Stimulated activated CD4-positive, alpha-beta T cell treated with anti-CD3 and anti-CD28 coated beads, Interleukin-4, amount 100 ng/mL, for 1 hour (primary cell): ENCODE measurements around the gene TMEM150B.

Source experiments
- DNase-seq: peaks from one replicate; pipeline ENCODE4 v3.0.0-alpha.2; 2020

TMEM150B gene

GRCh38 chr19:55304279-55304978 is 20.7 kb downstream of the TMEM150B start:
- peak; percentile 18 for DNase-seq

DNA sequence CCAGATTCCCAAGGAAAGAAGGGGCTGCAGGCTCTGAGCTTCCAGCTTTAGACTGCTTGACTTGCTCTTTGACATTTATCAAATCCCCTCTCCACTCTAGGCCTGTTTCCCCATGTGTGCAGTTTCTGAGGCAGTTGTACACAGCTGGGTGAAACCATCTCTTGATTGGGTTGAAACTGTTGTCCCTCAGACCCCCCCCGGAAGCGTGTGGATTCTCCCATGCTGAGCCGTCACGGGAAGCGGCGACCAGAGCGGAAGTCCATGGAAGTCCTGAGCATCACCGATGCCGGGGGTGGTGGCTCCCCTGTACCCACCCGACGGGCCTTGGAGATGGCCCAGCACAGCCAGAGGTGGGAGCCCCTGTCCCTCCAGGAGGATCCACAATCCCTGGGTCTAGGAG is 21.7 kb downstream of the TMEM150B start:
- DNase-seq: no peak

DNA sequence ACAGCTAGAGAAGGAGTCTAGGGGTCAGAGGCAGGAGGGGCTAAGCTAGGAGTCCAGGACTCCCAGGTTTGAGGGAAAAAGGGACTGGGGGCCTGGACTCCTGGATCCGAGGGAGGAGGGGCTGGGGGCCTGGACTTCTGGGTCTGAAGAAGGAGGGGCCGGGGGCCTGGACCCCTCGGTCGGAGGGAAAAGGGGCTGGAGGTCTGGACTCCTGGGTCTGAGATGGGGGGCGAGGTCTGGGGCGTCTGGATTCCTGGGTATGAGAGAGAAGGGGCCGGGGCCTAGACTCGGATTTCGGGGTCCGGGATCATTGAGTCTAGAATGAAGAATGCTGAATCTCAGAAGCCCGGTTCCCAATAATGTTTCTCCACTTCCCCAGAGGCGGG is 22.8 kb downstream of the TMEM150B start:
- DNase-seq: no peak

GRCh38 chr19:55301459-55302317 is 23.5 kb downstream of the TMEM150B start:
- DNase-seq: peak; percentile 97

DNA sequence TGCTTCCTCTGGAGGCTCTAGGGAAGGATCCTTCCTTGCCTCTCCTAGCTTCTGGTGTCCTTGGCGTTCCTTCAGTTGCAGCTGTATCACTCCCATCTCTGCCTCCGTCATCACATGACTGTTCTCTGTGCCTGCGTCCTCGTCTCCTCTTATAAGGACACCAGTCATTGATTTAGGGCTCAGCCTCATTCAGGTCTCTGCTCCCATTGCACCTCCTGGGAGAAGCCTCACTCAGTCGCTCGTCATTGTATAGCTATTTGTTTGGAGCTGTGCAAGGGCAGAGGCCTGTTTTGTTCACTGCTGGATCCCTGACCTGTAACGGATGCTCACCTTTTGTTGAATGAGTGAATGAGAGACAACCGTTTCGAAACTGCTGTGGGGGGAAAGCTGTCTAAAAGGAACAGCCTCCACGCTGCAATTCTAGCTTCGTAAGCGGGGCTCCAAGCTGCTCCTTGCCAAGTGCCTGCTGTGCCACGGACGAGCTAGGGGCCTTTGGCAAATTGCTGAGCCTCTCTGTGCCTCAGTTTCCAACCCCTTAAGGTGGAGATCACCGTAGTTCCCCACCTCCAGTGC is 24.2 kb downstream of the TMEM150B start:
- DNase-seq: no peak

DNA sequence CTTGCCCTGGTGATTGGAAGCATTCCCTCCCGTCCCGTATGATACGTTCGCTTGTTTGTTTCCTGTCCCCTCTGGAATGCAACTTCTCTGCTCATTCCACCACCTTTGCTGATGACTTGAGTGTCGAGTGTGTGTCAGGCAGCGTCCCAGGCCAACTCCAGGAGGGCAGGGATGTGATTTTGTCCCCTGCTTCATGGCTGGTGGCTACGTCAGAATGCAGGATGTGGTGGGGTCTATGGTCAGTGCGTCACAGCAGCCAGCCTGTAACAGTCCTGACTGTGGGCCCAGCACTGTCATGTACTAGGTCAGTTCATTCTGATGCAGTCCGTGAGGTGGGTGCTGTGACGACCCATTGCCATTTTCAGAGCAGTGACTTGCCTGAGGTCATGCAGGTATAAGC is 25.1 kb downstream of the TMEM150B start:
- no peak for DNase-seq

GRCh38 chr19:55297267-55297666 is 27.9 kb downstream of the TMEM150B start:
- no peak for DNase-seq

DNA sequence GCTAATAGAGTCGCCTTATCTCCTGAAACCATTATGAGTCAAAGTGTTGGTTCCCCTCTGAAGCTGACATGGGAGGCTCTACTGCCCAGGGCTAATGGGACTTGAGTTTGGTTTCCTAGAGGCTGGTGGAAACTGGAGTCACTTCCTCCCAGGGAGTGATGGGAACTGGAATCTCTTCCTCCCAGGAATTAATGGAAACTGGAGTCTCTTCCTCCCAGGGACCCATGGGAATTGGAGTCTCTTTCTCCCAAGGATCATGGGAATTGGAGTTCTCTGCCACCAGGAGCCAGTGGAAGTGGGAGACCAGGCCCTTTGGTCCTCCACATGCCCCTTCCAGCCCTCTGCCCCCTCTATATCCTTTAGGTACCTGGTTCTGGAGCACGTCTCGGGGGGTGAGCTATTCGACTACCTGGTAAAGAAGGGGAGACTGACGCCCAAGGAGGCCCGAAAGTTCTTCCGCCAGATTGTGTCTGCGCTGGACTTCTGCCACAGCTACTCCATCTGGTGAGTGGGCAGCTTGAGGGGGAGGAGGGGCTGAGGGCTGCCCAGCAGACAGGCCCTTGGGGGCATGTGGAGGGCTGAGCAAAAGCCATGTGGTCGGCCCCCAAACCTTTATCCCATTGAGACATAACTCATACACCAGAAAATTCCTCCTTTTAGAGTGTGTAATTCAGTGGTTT is 35.9 kb downstream of the TMEM150B start:
- no peak for DNase-seq

- DNase-seq: no peak
These were observed 37.6 kb downstream of the TMEM150B start for GRCh38 chr19:55287361-55288079.

DNA sequence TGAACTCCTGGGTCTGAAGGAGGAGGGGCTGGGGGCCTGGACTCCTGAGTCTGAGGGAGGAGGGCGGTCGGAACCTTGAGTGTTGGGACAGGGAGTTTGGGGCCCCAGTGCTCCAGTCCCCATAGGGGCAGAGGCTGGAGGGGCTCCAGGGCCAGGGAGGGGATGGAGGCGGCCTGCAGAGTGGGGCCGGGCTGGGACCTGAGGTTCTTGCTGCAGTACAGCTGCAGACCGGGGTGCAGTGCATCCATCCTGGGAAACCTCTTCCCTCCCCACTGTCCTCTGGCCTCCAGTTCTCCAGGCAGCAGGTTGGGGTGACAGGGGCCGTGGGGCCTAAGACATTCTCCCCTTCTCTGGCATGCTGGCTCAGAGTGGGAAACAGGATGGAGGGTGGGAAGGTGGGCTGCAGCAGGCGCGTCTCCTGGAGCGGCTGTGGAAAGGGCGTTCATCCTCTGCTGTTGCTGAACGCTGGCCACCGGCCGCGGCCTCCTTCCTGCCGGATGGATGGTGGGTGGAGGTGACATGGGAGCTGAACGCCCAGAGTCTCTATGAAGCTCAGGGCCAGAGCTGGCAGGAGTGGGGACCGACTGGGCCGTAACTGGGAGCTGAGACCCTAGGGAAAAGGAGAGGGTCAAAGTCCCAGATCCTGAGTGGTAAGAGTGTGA is 39.8 kb downstream of the TMEM150B start:
- DNase-seq: no peak

- no peak for DNase-seq
These were observed 40.6 kb downstream of the TMEM150B start for GRCh38 chr19:55284405-55285058.

DNA sequence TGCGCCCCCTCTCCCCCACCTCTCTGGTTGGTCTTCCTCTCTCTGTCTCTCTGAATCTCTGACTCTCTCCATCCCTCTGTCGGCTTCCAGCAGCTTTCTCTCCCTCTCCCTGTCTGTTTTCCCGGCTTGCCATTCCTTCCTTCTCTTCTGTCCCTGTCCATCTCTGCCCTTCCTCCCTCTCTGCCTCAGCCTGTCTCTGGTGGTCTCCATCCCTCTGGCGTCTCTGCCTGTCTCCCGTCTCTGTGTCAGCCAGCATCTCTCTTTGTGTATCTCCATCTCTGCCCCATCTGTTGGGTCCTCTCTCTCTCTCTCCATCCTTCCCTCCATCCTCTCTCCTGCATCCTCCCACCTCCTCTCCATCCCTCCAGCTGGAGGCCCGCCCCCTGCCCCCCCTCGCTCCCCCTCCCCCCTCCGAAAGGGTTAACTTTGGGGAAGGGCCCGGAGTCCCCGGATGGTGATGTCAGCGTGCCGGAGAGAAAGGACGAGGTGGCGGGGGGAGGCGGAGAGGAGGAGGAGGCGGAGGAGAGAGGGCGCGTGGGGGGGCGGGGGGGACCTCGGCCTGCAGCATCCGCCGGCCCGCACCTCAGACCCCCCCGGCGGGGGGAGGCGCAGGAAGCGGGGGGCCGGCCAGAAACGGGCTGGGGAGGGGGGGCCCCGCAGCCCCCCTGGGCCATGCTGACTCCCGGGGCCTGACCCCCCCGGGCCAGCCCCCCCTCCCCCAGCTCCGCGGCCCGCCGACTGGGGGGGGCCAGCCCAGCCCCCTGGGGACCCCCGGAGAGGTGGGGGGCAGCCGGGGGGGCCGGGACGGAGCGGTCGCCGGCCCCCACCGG is 41.4 kb downstream of the TMEM150B start, which contains the start of gene BRSK1:
BRSK1 (plus strand) TSS at position 450 of the 830 bp plus-strand sequence. CDS start 446 bp downstream, outside the sequence.
- DNase-seq: peak; percentile 54

GRCh38 chr19:55279770-55280643 is 45.1 kb downstream of the TMEM150B start, which contains the start of gene HSPBP1:
HSPBP1 (minus strand) TSS chr19:55280110; CDS start chr19:55279608, 502 bp downstream.
- DNase-seq: peak; percentile 93

DNA sequence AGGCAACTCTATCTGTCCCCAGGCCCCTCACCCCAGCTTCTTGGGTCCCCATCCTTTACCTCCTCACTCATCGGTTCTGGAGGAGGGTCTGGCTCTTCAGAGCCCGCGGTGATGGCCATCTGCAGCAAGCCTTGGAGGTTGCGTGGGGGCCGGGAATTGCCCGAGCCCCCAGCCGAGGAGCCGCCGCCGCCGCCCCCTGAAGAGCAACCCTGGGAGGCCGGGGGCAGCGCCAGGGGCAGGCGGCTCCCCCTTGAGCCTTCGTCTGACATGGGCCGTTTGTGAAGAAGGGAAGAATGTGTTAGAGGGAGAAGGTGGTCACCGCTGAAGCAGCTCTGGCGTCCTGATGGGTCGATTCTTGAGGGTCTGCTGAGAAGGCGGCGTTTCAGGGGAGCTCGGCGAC is 45.8 kb downstream of the TMEM150B start:
- no peak for DNase-seq

DNA sequence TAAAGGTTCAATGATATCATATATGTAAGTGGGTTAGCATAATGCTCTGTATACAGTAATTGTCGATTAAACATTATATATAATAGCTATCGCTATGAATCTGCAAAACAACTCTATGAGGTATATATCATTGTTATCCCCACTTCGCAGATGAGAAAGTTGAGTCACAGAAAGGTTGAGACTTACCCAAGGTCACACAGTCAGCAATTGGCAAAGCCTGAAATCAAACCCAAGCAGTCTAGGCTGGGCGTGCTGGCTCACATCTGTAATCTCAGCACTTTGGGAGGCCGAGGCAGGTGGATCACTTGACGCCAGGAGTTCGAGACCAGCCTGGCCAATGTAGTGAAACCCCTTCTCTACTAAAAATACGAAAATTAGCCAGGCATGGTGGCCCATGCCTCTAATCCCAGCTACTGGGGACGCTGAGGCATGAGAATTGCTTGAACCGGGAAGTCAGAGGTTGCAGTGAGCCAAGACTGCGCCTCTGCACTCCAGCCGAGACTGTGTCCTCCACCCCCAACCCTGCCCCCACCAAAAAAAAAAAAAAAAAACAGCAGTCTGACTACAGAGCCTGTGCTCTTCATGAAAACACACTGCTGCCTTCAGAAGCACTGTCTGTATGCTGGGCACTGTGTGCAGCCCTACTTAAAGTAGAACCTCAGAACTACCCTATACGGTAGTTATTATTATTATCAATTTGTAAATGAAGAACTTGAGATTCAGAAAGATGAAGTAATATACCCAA is 46.6 kb downstream of the TMEM150B start:
- DNase-seq: no peak

GRCh38 chr19:55277494-55277893 is 47.6 kb downstream of the TMEM150B start:
- DNase-seq: no peak

DNA sequence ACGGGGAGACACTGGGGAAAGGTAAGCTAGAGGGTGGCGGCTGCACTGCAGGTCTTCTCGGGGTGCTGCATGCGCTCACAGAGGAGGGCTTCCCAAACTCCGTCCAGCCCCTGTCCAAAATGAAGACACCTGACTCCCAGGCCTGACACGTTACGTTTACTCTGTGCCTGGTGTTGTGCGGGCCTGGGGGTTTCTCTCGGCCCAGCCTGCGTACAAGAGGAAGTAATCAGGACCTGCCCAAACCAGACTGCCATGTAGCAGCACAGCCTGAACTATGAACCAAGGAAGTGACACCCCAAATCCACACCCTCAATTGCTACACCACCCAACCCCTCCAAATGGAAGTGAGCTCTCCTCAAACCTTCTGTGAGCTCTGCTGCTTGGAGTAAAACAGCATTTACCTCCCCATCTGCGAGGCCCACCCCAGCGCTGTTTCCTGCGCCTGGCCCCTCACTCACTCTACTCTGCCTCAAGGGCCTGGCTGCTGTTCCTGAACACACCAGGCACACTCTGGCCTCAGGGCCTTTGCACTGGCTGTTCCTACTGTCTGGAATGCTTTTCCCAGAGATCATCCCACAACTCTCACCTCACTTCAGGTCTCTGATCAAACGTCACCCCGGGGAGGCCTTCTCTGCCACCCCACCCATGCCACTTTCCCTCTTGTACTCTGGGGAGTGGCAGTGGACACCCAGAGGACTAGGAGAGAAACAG is 48.3 kb downstream of the TMEM150B start:
- DNase-seq: no peak
